Erythroblast (primary cell): ENCODE measurements around the gene TBX10.

Source experiments
- GATA1 ChIP-seq: IDR thresholded peaks from 2 replicates; pipeline ENCODE4 v1.6.1; 2011; ENCODE audit warnings: low read depth, mild to moderate bottlenecking, control low read depth, low read length, moderate library complexity
- POLR2A ChIP-seq: IDR thresholded peaks from 2 replicates; pipeline ENCODE4 v1.6.1; 2011; ENCODE audit warnings: mild to moderate bottlenecking, low read length

DNA sequence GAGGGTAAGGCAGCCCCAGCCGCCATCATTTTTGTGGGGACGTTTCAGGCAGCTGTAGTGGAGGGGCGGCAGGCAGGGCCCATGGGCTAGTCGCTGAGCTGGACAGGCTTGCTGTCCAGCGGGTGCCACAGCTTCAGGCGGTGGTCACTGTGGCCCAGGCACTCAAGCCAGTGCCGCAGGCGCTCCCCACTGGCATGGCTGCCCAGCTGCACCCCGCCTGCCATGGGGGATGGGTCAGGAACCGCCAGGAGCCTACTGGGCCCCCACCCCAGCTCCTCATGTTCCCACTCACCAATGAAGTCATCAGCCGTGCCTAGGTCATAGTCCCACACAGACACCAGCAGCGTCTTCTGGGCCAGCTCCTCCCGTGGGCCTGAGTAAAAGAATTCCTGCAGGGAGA lies 26.8 kb downstream of the TBX10 start:
- TF ChIP-seq POLR2A (no peak), GATA1 (no peak)
